Testis (tissue), 2 donors: ENCODE data around the gene POTEG.
"Not testable (repeated sequence)": the region's sequence is repeated elsewhere in the genome, so short reads cannot be mapped to it uniquely, and the experiment has no call there.

ENCODE experiments used
- CTCF ChIP-seq, 3 experiments: fragments of 450-650 bp in 2 of 3; fragments of 200-600 bp in 1 of 3; sonication (generic) in 1 of 3; IDR thresholded peaks; one replicate each; pipeline ENCODE4 v1.5.1; 2016 to 2019; ENCODE audit warnings: antibody characterized with exemption in 3 of 3, mild to moderate bottlenecking in 2 of 3, moderate library complexity in 1 of 3
- POLR2A ChIP-seq: fragments of 450-650 bp; IDR thresholded peaks from one replicate; pipeline ENCODE4 v1.6.1; 2017; ENCODE audit warnings: antibody characterized with exemption, mild to moderate bottlenecking, moderate library complexity

DNA sequence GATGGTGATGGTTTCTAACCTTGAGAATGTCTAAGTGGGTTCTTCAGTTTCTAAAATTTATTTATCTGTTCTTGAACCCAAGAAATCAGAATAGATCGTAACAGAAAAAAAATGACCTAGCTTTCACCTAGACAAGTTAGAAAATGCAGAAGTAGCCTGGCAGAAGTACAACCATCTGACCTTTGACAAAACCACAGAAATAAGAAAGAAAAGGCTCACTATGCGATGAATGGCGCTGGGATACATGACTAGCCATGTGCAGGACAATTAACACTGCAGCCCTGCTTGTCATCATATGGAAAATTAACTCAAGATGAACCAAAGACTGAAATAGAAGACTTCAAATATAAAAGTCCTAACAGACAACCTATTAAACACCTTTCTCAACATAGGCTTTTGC, 5.7 kb upstream of the POTEG start:
- TF ChIP-seq CTCF (IDR thresholded peaks at IDR 0.05); POLR2A: not testable (repeated sequence)
